Colonic mucosa (tissue), 4 donors: Measurements from ENCODE around the gene ZNF710. TPM values are rescaled to one million over a fixed set of nuclear protein-coding genes. Genes with fewer than 3 reads are reported as not detected.

ENCODE experiments used
- DNase-seq: peaks from one replicate; pipeline ENCODE4 v3.0.0-alpha.2; 2020
- H3K27ac ChIP-seq: fragments of 200-600 bp; one replicate; pipeline ENCODE4 v1.8.0; 2021
- H3K27me3 ChIP-seq: fragments of 200-600 bp; one replicate; pipeline ENCODE4 v1.8.0; 2021
- H3K36me3 ChIP-seq: fragments of 200-600 bp; one replicate; pipeline ENCODE4 v1.8.0; 2021
- H3K4me1 ChIP-seq: fragments of 200-600 bp; one replicate; pipeline ENCODE4 v1.8.0; 2021; ENCODE audit warnings: mild to moderate bottlenecking
- H3K4me3 ChIP-seq: fragments of 200-600 bp; one replicate; pipeline ENCODE4 v1.8.0; 2021
- H3K9ac ChIP-seq, 2 donors: one replicate each; pipeline ENCODE4 v1.7.0; 2013; ENCODE audit warnings: control low read depth in 2 of 2, low read depth in 2 of 2, low read length in 2 of 2
- H3K9me3 ChIP-seq: fragments of 200-600 bp; one replicate; pipeline ENCODE4 v1.8.0; 2021
- CTCF ChIP-seq: fragments of 200-600 bp; IDR thresholded peaks from one replicate; pipeline ENCODE4 v1.8.0; 2022; ENCODE audit warnings: antibody characterized with exemption, mild to moderate bottlenecking
- intact Hi-C: fragments of 100-400 bp; cut with DNase I; formaldehyde crosslinking; loops from one replicate; pipeline ENCODE4 v1.14.1; 2022
- total RNA-seq, 2 donors: library from RNA; stranded (reverse); fragmentation: NEBNext Ultra II Directional in 1 of 2; extraction: Animal tissue kit (Norgen Biotek cat#: 25700) in 1 of 2; gene quantifications; one replicate each; pipeline ENCODE4 v1.2.1, GENCODE V29; 2021
- donor health status: healthy.
- donor health status: DM: no; HTN: no; CAD: no.
- donor health status: DM: no; HTN: no; CAD: no.

Gene ZNF710
- total RNA-seq, 2 donors from 2014 or later: 35.0 to 43.7 TPM

GRCh38 chr15:90082140-90082715 lies 81.1 kb downstream of the ZNF710 start:
- intact Hi-C loops: no loop called here
- Histone ChIP-seq H3K9ac (no peak overlapping the region), H3K27me3 (no peaks in the 10 kb centered on the region), H3K4me1 (no peaks in the 10 kb centered on the region), H3K36me3 (peaks cover 22% of the 10 kb centered on the region), H3K9me3 (no peaks in the 10 kb centered on the region), H3K4me3 (no peak overlapping the region), H3K27ac (no peak overlapping the region)
- no peak for TF ChIP-seq CTCF
- DNase-seq: no peak

GRCh38 chr15:90083419-90083818 lies 82.3 kb downstream of the ZNF710 start:
- Histone ChIP-seq H3K27ac (no peak overlapping the region), H3K36me3 (peaks cover 28% of the 10 kb centered on the region)

GRCh38 chr15:90083954-90084607 lies 83.0 kb downstream of the ZNF710 start:
- intact Hi-C loops: no loop called here
- Histone ChIP-seq H3K9ac (no peak overlapping the region), H3K27ac (no peak overlapping the region), H3K9me3 (no peaks in the 10 kb centered on the region), H3K4me3 (no peak overlapping the region), H3K4me1 (no peaks in the 10 kb centered on the region), H3K27me3 (no peaks in the 10 kb centered on the region), H3K36me3 (peaks cover 28% of the 10 kb centered on the region)
- no peak for TF ChIP-seq CTCF
- DNase-seq: no peak

More at GRCh38 chr15:90083419-90083818, 82.3 kb downstream of the ZNF710 start:
- Histone ChIP-seq H3K9me3 (no peaks in the 10 kb centered on the region), H3K27me3 (no peaks in the 10 kb centered on the region), H3K4me3 (no peak overlapping the region), H3K4me1 (no peaks in the 10 kb centered on the region), H3K9ac (no peak overlapping the region)
- no peak for DNase-seq
- intact Hi-C loops: no loop called here
- no peak for TF ChIP-seq CTCF

GRCh38 chr15:90084876-90085423 lies 83.8 kb downstream of the ZNF710 start:
- Histone ChIP-seq H3K27me3 (no peaks in the 10 kb centered on the region), H3K36me3 (peaks cover 28% of the 10 kb centered on the region), H3K27ac (no peak overlapping the region), H3K9me3 (no peaks in the 10 kb centered on the region), H3K4me3 (no peak overlapping the region), H3K9ac (no peak overlapping the region), H3K4me1 (no peaks in the 10 kb centered on the region)
- intact Hi-C loops: loop anchor here (5.0 kb wide), 1 partner anchor 183 kb away; no protein-coding TSS in a partner anchor
- DNase-seq: no peak
- no peak for TF ChIP-seq CTCF

GRCh38 chr15:90085565-90085964 lies 84.4 kb downstream of the ZNF710 start:
- Histone ChIP-seq H3K9ac (no peak overlapping the region), H3K9me3 (no peaks in the 10 kb centered on the region), H3K4me1 (no peaks in the 10 kb centered on the region), H3K27me3 (no peaks in the 10 kb centered on the region), H3K36me3 (peaks cover 28% of the 10 kb centered on the region), H3K27ac (no peak overlapping the region), H3K4me3 (no peak overlapping the region)
- no peak for TF ChIP-seq CTCF
- intact Hi-C loops: loop anchor here (5.0 kb wide), 1 partner anchor 183 kb away; no protein-coding TSS in a partner anchor
- DNase-seq: no peak
